GM19452 (cell line): ENCODE data around the gene PIK3CA.
"Not testable (repeated sequence)": the region's sequence is repeated elsewhere in the genome, so short reads cannot be mapped to it uniquely, and the experiment has no call there.

Source experiments
- ATAC-seq: cut with Tn5 transposase; IDR thresholded peaks from one replicate; pipeline ENCODE4 v1.9.1; 2021; ENCODE audit not compliant: unreplicated experiment

PIK3CA gene

GRCh38 chr3:179147873-179148615 is at the start of gene PIK3CA:
Gene PIK3CA, plus strand, starts transcription at chr3:179148357. Its CDS starts 50,469 bp downstream, at chr3:179198826.
- peak; percentile 73 for ATAC-seq

GRCh38 chr3:179098388-179099077 is 49.6 kb upstream of the PIK3CA start:
- ATAC-seq: no peak

- ATAC-seq: no peak
Observed at GRCh38 chr3:179100652-179101051, 47.5 kb upstream of the PIK3CA start.

- no peak for ATAC-seq
Observed at GRCh38 chr3:179105881-179106280, 42.3 kb upstream of the PIK3CA start.

- no peak for ATAC-seq
Observed at GRCh38 chr3:179107617-179108016, 40.5 kb upstream of the PIK3CA start.

GRCh38 chr3:179108086-179108485 is 40.1 kb upstream of the PIK3CA start:
- ATAC-seq: no peak

- ATAC-seq: no peak
Observed at GRCh38 chr3:179113903-179114302, 34.3 kb upstream of the PIK3CA start.

GRCh38 chr3:179115444-179115843 is 32.7 kb upstream of the PIK3CA start:
- ATAC-seq: not testable (repeated sequence)

- no peak for ATAC-seq
Observed at GRCh38 chr3:179116816-179117215, 31.3 kb upstream of the PIK3CA start.

GRCh38 chr3:179132191-179132890 is 15.8 kb upstream of the PIK3CA start:
- not testable (repeated sequence) for ATAC-seq

GRCh38 chr3:179133575-179133974 is 14.6 kb upstream of the PIK3CA start:
- no peak for ATAC-seq

GRCh38 chr3:179136195-179136594 is 12.0 kb upstream of the PIK3CA start:
- ATAC-seq: no peak

GRCh38 chr3:179141890-179142289 is 6.3 kb upstream of the PIK3CA start:
- no peak for ATAC-seq

- peak; percentile 22 for ATAC-seq
Observed at GRCh38 chr3:179146911-179147513, 1.1 kb upstream of the PIK3CA start.

GRCh38 chr3:179147514-179147872 is 664 bp upstream of the PIK3CA start:
- peak; percentile 38 for ATAC-seq

- peak; percentile 29 for ATAC-seq
Observed at GRCh38 chr3:179148616-179149405, 654 bp downstream of the PIK3CA start.

- no peak for ATAC-seq
Observed at GRCh38 chr3:179149406-179149867, 1.3 kb downstream of the PIK3CA start.

GRCh38 chr3:179149951-179150350 is 1.8 kb downstream of the PIK3CA start:
- no peak for ATAC-seq

GRCh38 chr3:179150610-179151009 is 2.5 kb downstream of the PIK3CA start:
- ATAC-seq: no peak

- ATAC-seq: no peak
Observed at GRCh38 chr3:179151474-179151873, 3.3 kb downstream of the PIK3CA start.

- no peak for ATAC-seq
Observed at GRCh38 chr3:179156170-179156569, 8.0 kb downstream of the PIK3CA start.
